Fibroblast of pulmonary artery (primary cell): Measurements from ENCODE around the gene FANCC.

Experiments used
- DNase-seq: peaks from one replicate; pipeline ENCODE4 v3.0.0-alpha.2; 2010; ENCODE audit warnings: low read depth
- H3K4me3 ChIP-seq: replicated peaks from 2 replicates; pipeline ENCODE4 v1.5.1; 2011; ENCODE audit warnings: low read depth, mild to moderate bottlenecking, control low read depth, low read length, moderate library complexity
- TF ChIP-seq, protein P1 (sequence below): IDR thresholded peaks from 2 replicates; pipeline ENCODE4 v1.5.1; 2011; ENCODE audit warnings: mild to moderate bottlenecking, control low read depth, low read length, inconsistent platforms; ENCODE audit errors: missing control alignments

The FANCC gene

GRCh38 chr9:95091601-95092261 is 225.8 kb downstream of the FANCC start:
- peak; percentile 33 for DNase-seq
- TF ChIP-seq, protein P1, sequence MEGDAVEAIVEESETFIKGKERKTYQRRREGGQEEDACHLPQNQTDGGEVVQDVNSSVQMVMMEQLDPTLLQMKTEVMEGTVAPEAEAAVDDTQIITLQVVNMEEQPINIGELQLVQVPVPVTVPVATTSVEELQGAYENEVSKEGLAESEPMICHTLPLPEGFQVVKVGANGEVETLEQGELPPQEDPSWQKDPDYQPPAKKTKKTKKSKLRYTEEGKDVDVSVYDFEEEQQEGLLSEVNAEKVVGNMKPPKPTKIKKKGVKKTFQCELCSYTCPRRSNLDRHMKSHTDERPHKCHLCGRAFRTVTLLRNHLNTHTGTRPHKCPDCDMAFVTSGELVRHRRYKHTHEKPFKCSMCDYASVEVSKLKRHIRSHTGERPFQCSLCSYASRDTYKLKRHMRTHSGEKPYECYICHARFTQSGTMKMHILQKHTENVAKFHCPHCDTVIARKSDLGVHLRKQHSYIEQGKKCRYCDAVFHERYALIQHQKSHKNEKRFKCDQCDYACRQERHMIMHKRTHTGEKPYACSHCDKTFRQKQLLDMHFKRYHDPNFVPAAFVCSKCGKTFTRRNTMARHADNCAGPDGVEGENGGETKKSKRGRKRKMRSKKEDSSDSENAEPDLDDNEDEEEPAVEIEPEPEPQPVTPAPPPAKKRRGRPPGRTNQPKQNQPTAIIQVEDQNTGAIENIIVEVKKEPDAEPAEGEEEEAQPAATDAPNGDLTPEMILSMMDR, result no peak
- H3K4me3 ChIP-seq, result no peak overlapping the region

DNA sequence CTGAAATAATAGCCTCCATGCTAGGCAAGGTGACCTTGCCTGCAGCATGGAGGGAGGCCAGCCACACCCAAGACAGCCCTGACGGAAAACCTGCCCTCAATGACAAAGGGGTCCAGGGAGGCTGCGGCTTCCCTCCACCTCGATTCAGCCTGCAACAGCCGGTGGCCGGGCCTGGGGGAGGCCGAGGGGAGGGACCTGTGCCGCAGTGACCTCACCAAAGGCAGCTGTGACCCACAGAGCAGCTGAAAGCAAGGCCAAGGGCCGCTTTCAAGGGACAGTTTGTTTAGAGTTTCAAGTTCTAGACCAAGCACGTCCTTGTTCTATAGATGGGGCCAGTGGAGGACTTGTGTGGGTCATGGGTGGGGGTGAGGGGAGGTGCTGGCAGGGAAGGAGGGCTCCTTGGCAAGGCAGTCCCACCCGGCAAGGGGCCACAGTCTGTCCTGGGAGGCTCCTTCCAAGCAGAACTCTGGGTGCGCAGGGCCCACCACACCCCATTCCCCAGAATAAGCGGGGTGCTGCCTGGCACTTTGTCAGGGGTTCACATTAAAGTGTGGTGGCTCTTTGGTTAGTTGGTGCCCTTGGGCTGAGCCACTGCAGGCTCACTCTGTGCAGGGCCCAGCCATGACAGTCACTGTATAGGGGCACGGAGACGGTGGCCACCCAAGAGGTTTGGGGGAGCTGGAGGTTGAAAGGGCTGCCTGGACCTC is 226.5 kb downstream of the FANCC start:
- TF ChIP-seq, protein P1, result no peak
- DNase-seq, result no peak
- H3K4me3 ChIP-seq, result no peak overlapping the region

- H3K4me3 ChIP-seq, result no peak overlapping the region
- no peak for DNase-seq
- TF ChIP-seq, protein P1, result no peak
Measured at GRCh38 chr9:95090023-95090791, 227.3 kb downstream of the FANCC start.

- TF ChIP-seq, protein P1, result no peak
- no peak for DNase-seq
- no peak overlapping the region for H3K4me3 ChIP-seq
Measured at GRCh38 chr9:95089257-95090022, 228.1 kb downstream of the FANCC start.

DNA sequence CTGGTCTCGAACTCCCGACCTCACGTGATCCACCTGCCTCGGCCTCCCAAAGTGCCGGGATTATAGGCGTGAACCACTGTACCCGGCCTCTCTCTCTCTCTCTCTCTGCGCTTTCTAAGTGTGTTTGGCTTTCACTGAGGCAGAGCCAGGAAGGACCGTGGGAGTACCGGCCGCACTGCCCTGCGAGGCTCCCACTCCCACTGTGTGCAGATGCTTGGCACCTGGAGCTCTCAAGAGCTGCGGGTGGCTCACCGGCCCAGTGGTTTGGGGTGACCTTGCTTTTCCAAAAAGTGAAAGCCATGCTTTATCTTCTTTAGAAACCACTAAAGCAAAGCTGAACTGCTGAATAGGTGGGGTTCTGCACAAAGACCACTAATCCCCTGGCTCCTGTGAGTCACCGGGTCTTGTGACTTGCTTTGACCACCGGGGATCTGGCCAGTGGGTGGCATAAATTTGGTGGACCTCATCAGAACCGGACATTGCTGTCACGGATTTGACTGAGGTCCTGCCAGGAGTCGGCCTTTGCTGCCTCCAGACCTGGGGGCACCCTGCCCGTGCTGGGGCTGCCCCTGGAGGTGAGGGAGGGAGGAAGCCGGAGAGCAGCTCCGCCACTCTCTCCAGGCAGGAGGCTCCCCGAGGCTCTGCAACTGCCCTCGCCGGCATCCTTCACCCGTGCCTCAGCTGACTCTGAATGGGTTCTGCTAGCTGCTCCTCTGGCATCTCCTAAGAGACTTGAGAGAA is 228.9 kb downstream of the FANCC start:
- H3K4me3 ChIP-seq, result no peak overlapping the region
- TF ChIP-seq, protein P1, result no peak
- DNase-seq, result no peak

DNA sequence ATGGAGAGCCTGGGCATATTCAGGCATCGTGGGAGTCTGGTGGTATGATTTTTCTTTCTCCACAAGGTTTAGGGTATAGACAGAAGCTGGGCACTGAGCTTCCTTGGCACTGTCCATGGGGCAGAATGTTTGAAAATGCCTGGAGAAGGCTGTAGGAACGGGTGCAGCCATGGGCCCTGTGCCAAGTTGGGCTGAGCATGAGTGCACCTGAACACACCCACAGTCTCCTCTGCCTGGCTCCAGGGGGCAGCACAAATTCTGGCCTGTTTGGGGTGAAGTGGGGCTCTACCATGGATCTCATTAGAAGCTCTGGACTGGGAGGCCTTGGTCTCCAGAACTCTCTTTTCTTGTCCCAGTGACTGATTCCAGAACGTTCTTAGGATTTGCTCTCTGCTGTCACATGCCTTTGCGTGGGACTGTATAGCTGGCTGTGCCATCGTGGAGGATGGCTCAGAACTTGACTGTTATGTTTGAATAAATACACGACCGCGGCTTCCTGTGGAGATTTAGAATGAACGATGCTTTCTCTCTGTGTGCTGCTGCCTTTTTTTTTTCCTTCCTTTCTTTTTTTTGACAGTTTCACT is 229.8 kb downstream of the FANCC start:
- DNase-seq, result no peak
- no peak overlapping the region for H3K4me3 ChIP-seq
- TF ChIP-seq, protein P1, result no peak
